HEK293 (cell line): Measurements from ENCODE around the gene GNPTG.

Experiments used
- KLF8 ChIP-seq: fragments of 450-650 bp; formaldehyde crosslinking; IDR thresholded peaks from 2 replicates; pipeline ENCODE4 v1.5.1; 2016; ENCODE audit warnings: missing biosample characterization, missing genetic modification characterization
- KLF9 ChIP-seq: fragments of 450-650 bp; formaldehyde crosslinking; IDR thresholded peaks from 2 replicates; pipeline ENCODE4 v1.5.1; 2016; ENCODE audit warnings: missing biosample characterization, missing genetic modification characterization, low read depth
- OVOL3 ChIP-seq: fragments of 450-650 bp; formaldehyde crosslinking; IDR thresholded peaks from 2 replicates; pipeline ENCODE4 v1.5.1; 2016; ENCODE audit warnings: missing biosample characterization, missing genetic modification characterization
- PRDM6 ChIP-seq: fragments of 450-650 bp; formaldehyde crosslinking; IDR thresholded peaks from 2 replicates; pipeline ENCODE4 v1.5.1; 2017; ENCODE audit warnings: missing biosample characterization, missing genetic modification characterization
- REST ChIP-seq: fragments of 450-650 bp; formaldehyde crosslinking; IDR thresholded peaks from 2 replicates; pipeline ENCODE4 v1.5.1; 2016; ENCODE audit warnings: missing biosample characterization, missing genetic modification characterization
- SCRT2 ChIP-seq: fragments of 450-650 bp; formaldehyde crosslinking; IDR thresholded peaks from 2 replicates; pipeline ENCODE4 v1.5.1; 2016; ENCODE audit warnings: missing biosample characterization, missing genetic modification characterization
- SETDB1 ChIP-seq: IDR thresholded peaks from one replicate; pipeline ENCODE4 v1.6.1; 2017; ENCODE audit warnings: mild to moderate bottlenecking, low read length, moderate library complexity, mixed read lengths; ENCODE audit not compliant: insufficient read length
- ZBTB20 ChIP-seq: fragments of 450-650 bp; formaldehyde crosslinking; IDR thresholded peaks from 2 replicates; pipeline ENCODE4 v1.5.1; 2016; ENCODE audit warnings: missing biosample characterization, missing genetic modification characterization
- ZBTB21 ChIP-seq: fragments of 450-650 bp; formaldehyde crosslinking; IDR thresholded peaks from 2 replicates; pipeline ENCODE4 v1.5.1; 2017; ENCODE audit warnings: missing biosample characterization, missing genetic modification characterization
- ZBTB44 ChIP-seq: fragments of 450-650 bp; IDR thresholded peaks from 2 replicates; pipeline ENCODE4 v1.5.1; 2018; ENCODE audit warnings: missing biosample characterization, mild to moderate bottlenecking, missing genetic modification characterization
- ZFHX2 ChIP-seq: fragments of 450-650 bp; formaldehyde crosslinking; conservative IDR thresholded peaks from 2 replicates; pipeline ENCODE4 v1.5.1; 2016; ENCODE audit warnings: missing biosample characterization, missing genetic modification characterization
- ZNF133 ChIP-seq: fragments of 450-650 bp; formaldehyde crosslinking; IDR thresholded peaks from 2 replicates; pipeline ENCODE4 v1.5.1; 2016; ENCODE audit warnings: missing biosample characterization, missing genetic modification characterization
- ZNF18 ChIP-seq: fragments of 450-650 bp; formaldehyde crosslinking; IDR thresholded peaks from 2 replicates; pipeline ENCODE4 v1.5.1; 2016; ENCODE audit warnings: missing biosample characterization, missing genetic modification characterization
- ZNF184 ChIP-seq: fragments of 450-650 bp; IDR thresholded peaks from 2 replicates; pipeline ENCODE4 v1.5.1; 2018; ENCODE audit warnings: missing biosample characterization, mild to moderate bottlenecking, missing genetic modification characterization
- ZNF2 ChIP-seq: fragments of 450-650 bp; formaldehyde crosslinking; IDR thresholded peaks from 2 replicates; pipeline ENCODE4 v1.5.1; 2016; ENCODE audit warnings: missing biosample characterization, missing genetic modification characterization
- ZNF266 ChIP-seq: fragments of 450-650 bp; formaldehyde crosslinking; IDR thresholded peaks from 2 replicates; pipeline ENCODE4 v1.5.1; 2016; ENCODE audit warnings: missing biosample characterization, missing genetic modification characterization, low read depth
- ZNF292 ChIP-seq: fragments of 450-650 bp; formaldehyde crosslinking; IDR thresholded peaks from 2 replicates; pipeline ENCODE4 v1.5.1; 2016; ENCODE audit warnings: low read depth, missing biosample characterization, missing genetic modification characterization, borderline replicate concordance
- ZNF37A ChIP-seq: fragments of 450-650 bp; IDR thresholded peaks from 2 replicates; pipeline ENCODE4 v1.5.1; 2018; ENCODE audit warnings: missing biosample characterization, missing genetic modification characterization
- ZNF394 ChIP-seq: fragments of 450-650 bp; formaldehyde crosslinking; IDR thresholded peaks from 2 replicates; pipeline ENCODE4 v1.5.1; 2016; ENCODE audit warnings: missing biosample characterization, missing genetic modification characterization, mild to moderate bottlenecking, moderate library complexity, borderline replicate concordance
- ZNF449 ChIP-seq: fragments of 450-650 bp; formaldehyde crosslinking; IDR thresholded peaks from 2 replicates; pipeline ENCODE4 v1.5.1; 2017; ENCODE audit warnings: missing biosample characterization, mild to moderate bottlenecking, missing genetic modification characterization, moderate library complexity
- ZNF514 ChIP-seq: fragments of 450-650 bp; formaldehyde crosslinking; IDR thresholded peaks from 2 replicates; pipeline ENCODE4 v1.5.1; 2016; ENCODE audit warnings: missing biosample characterization, missing genetic modification characterization
- ZNF561 ChIP-seq: fragments of 450-650 bp; IDR thresholded peaks from 2 replicates; pipeline ENCODE4 v1.5.1; 2018; ENCODE audit warnings: missing biosample characterization, missing genetic modification characterization, borderline replicate concordance
- ZNF621 ChIP-seq: fragments of 450-650 bp; formaldehyde crosslinking; IDR thresholded peaks from 2 replicates; pipeline ENCODE4 v1.5.1; 2017; ENCODE audit warnings: missing biosample characterization, missing genetic modification characterization
- ZNF629 ChIP-seq: fragments of 450-650 bp; formaldehyde crosslinking; IDR thresholded peaks from 2 replicates; pipeline ENCODE4 v1.5.1; 2017; ENCODE audit warnings: missing biosample characterization, missing genetic modification characterization
- ZNF639 ChIP-seq: fragments of 450-650 bp; formaldehyde crosslinking; IDR thresholded peaks from 2 replicates; pipeline ENCODE4 v1.5.1; 2016; ENCODE audit warnings: missing biosample characterization, missing genetic modification characterization
- ZNF776 ChIP-seq: fragments of 450-650 bp; formaldehyde crosslinking; IDR thresholded peaks from 2 replicates; pipeline ENCODE4 v1.5.0; 2017; ENCODE audit warnings: missing biosample characterization, missing genetic modification characterization, borderline replicate concordance
- ZNF792 ChIP-seq: fragments of 450-650 bp; formaldehyde crosslinking; IDR thresholded peaks from 2 replicates; pipeline ENCODE4 v1.5.1; 2016; ENCODE audit warnings: missing biosample characterization, missing genetic modification characterization
- ZNF837 ChIP-seq: fragments of 450-650 bp; formaldehyde crosslinking; IDR thresholded peaks from 2 replicates; pipeline ENCODE4 v1.5.1; 2016; ENCODE audit warnings: missing biosample characterization, missing genetic modification characterization

The GNPTG gene

GRCh38 chr16:1308977-1309885, 42.5 kb upstream of the GNPTG start, which contains the start of gene UBE2I (continued):
- TF ChIP-seq REST (tag by site-specific recombination) (no peak), ZNF292 (tag by site-specific recombination) (no peak), ZNF639 (tag by site-specific recombination) (peak; percentile 99), SCRT2 (tag by site-specific recombination) (no peak), PRDM6 (tag by site-specific recombination) (no peak), ZNF629 (peak; percentile 77), KLF9 (tag by site-specific recombination) (peak; percentile 11; the same call in 1 of the 2 replicates), ZBTB20 (tag by site-specific recombination) (no peak; the same call in 1 of the 2 replicates), ZNF2 (tag by site-specific recombination) (peak; percentile 96), ZNF266 (tag by site-specific recombination) (no peak), ZBTB44 (no peak), ZNF133 (no peak), ZNF37A (tag by site-specific recombination) (no peak), SETDB1 (no peak), ZNF449 (tag by site-specific recombination) (0 out of 2 replicates have a peak, but pooled peaks have one; percentile 45), ZNF561 (peak; percentile 93), ZNF514 (tag by site-specific recombination) (no peak), ZBTB21 (tag by site-specific recombination) (0 out of 2 replicates have a peak, but pooled peaks have one; percentile 62), OVOL3 (tag by site-specific recombination) (peak; percentile 80), ZFHX2 (tag by site-specific recombination) (peak; percentile 63; the same call in 1 of the 2 replicates), KLF8 (peak; percentile 93), ZNF184 (0 out of 2 replicates have a peak, but pooled peaks have one; percentile 45), ZNF394 (tag by site-specific recombination) (peak; percentile 72), ZNF18 (tag by site-specific recombination) (no peak), ZNF776 (tag by site-specific recombination) (no peak), ZNF837 (no peak), ZNF621 (tag by site-specific recombination) (no peak), ZNF792 (no peak)
